H1 (cell line): Measurements from ENCODE around the gene OR6V1. TPM values are rescaled to one million over a fixed set of nuclear protein-coding genes. Genes with fewer than 3 reads are reported as not detected.

Source experiments
- CTCF ChIA-PET: fragments of 300-600 bp; sonication (Branson Sonifier 250); formaldehyde crosslinking; loops from one replicate; lab custom pipeline; 2021; ENCODE audit not compliant: partially characterized antibody; lab: Charles Lee
- POLR2A ChIA-PET: fragments of 300-600 bp; sonication (Branson Sonifier 250); formaldehyde crosslinking; loops from one replicate; lab custom pipeline; 2021; ENCODE audit warnings: inconsistent platforms; ENCODE audit not compliant: partially characterized antibody; lab: Charles Lee
- DNase-seq, 2 experiments: peaks; one replicate each; pipeline versions ENCODE4 v3.0.0 to v3.0.0-alpha.2; 2010 to 2022; ENCODE audit warnings: low spot score in 2 of 2, low read depth in 1 of 2, mixed read lengths in 1 of 2
- FAIRE-seq: peaks from 2 replicates; lab custom pipeline; 2011; peaks lifted over from hg19 to GRCh38; lab: Jason Lieb, UNC
- H2AFZ ChIP-seq: 2 replicates; pipeline ENCODE4 v1.8.1; 2012; ENCODE audit warnings: low read length, inconsistent platforms
- H2AK5ac ChIP-seq: 2 replicates; pipeline ENCODE4 v1.6.1; 2013; ENCODE audit warnings: low read depth, low read length
- H2BK120ac ChIP-seq: replicated peaks from 2 replicates; pipeline ENCODE3; 2013; ENCODE audit warnings: low read depth, low read length, inconsistent platforms
- H2BK12ac ChIP-seq: 2 replicates; pipeline ENCODE4 v1.6.1; 2013; ENCODE audit warnings: low read depth, low read length
- H2BK15ac ChIP-seq: 2 replicates; pipeline ENCODE4 v1.6.1; 2013; ENCODE audit warnings: low read length
- H2BK20ac ChIP-seq: 2 replicates; pipeline ENCODE4 v1.6.1; 2013; ENCODE audit warnings: low read length
- H2BK5ac ChIP-seq: 2 replicates; pipeline ENCODE4 v1.6.1; 2013; ENCODE audit warnings: low read depth, low read length
- H3K14ac ChIP-seq: 2 replicates; pipeline ENCODE4 v1.6.1; 2013; ENCODE audit warnings: inconsistent platforms; ENCODE audit not compliant: insufficient read length
- H3K18ac ChIP-seq: 2 replicates; pipeline ENCODE4 v1.6.1; 2013; ENCODE audit warnings: low read length; ENCODE audit errors: extremely low read depth
- H3K23ac ChIP-seq: 2 replicates; pipeline ENCODE4 v1.6.1; 2013; ENCODE audit warnings: inconsistent platforms; ENCODE audit not compliant: insufficient read length
- H3K23me2 ChIP-seq: 2 replicates; pipeline ENCODE4 v1.6.1; 2013; ENCODE audit warnings: low read depth, low read length
- H3K27ac ChIP-seq: 2 replicates; pipeline ENCODE4 v1.6.1; 2011; ENCODE audit warnings: low read depth, low read length, inconsistent platforms
- H3K27me3 ChIP-seq, 4 experiments: replicated peaks in 1 of 4; 1 replicate in 1 of 4; 2 replicates in 3 of 4; pipeline versions ENCODE4 v1.6.1 to v1.8.1; 2011 to 2013; ENCODE audit warnings: low read length in 3 of 4, mild to moderate bottlenecking in 3 of 4, inconsistent platforms in 2 of 4, mixed read lengths in 2 of 4, moderate library complexity in 1 of 4; ENCODE audit not compliant: control insufficient read depth in 3 of 4, insufficient read depth in 3 of 4; ENCODE audit errors: extremely low read depth in 1 of 4
- H3K36me3 ChIP-seq, 4 experiments: 2 replicates each; pipeline versions ENCODE4 v1.6.1 to v1.8.1; 2011 to 2013; ENCODE audit warnings: mild to moderate bottlenecking in 4 of 4, low read length in 3 of 4, moderate library complexity in 2 of 4, control low read depth in 1 of 4, inconsistent platforms in 1 of 4; ENCODE audit not compliant: insufficient read depth in 4 of 4, control insufficient read depth in 2 of 4
- H3K4ac ChIP-seq: replicated peaks from 2 replicates; pipeline ENCODE3; 2013; ENCODE audit warnings: low read length, low read depth, mixed read lengths, inconsistent platforms; ENCODE audit not compliant: insufficient read length
- H3K4me1 ChIP-seq, 4 experiments: replicated peaks in 1 of 4; 1 replicate in 1 of 4; 2 replicates in 3 of 4; pipeline versions ENCODE4 v1.6.1 to v1.8.1; 2011 to 2013; ENCODE audit warnings: low read length in 3 of 4, inconsistent platforms in 2 of 4, mixed read lengths in 1 of 4; ENCODE audit not compliant: insufficient read depth in 4 of 4, control insufficient read depth in 3 of 4
- H3K4me2 ChIP-seq, 2 experiments: 2 replicates each; pipeline versions ENCODE4 v1.6.1 to v1.8.1; 2011 to 2013; ENCODE audit warnings: low read depth in 2 of 2, low read length in 2 of 2, control low read depth in 1 of 2, inconsistent platforms in 1 of 2, mild to moderate bottlenecking in 1 of 2; ENCODE audit not compliant: insufficient read depth in 1 of 2
- H3K4me3 ChIP-seq, 4 experiments: fragments of 200-600, 300-600 bp in 1 of 4; sonication (generic), shearing (Covaris generic), sonication (Bioruptor Twin) in 1 of 4; 2 replicates each; pipeline versions ENCODE4 v1.5.1 to v1.8.1; 2011 to 2016; ENCODE audit warnings: low read length in 4 of 4, low read depth in 3 of 4, control low read depth in 2 of 4, inconsistent platforms in 2 of 4, mild to moderate bottlenecking in 2 of 4, mixed read lengths in 1 of 4, moderate library complexity in 1 of 4; ENCODE audit not compliant: insufficient read depth in 2 of 4; ENCODE audit errors: extremely low read depth in 1 of 4
- H3K56ac ChIP-seq: replicated peaks from 2 replicates; pipeline ENCODE3; 2013; ENCODE audit warnings: low read depth, mild to moderate bottlenecking, mixed read lengths, low read length, inconsistent platforms; ENCODE audit not compliant: insufficient read length
- H3K79me1 ChIP-seq: 2 replicates; pipeline ENCODE4 v1.6.1; 2013; ENCODE audit warnings: low read depth, low read length, control low read depth
- H3K79me2 ChIP-seq, 2 experiments: 2 replicates each; pipeline versions ENCODE4 v1.6.1 to v1.8.1; 2012 to 2013; ENCODE audit warnings: low read length in 2 of 2, mild to moderate bottlenecking in 2 of 2, inconsistent platforms in 1 of 2; ENCODE audit not compliant: insufficient read depth in 2 of 2, control insufficient read depth in 1 of 2
- H3K9ac ChIP-seq, 4 experiments: replicated peaks in 1 of 4; 1 replicate in 1 of 4; 2 replicates in 3 of 4; pipeline versions ENCODE4 v1.6.1 to v1.8.1; 2011 to 2013; ENCODE audit warnings: low read depth in 3 of 4, low read length in 3 of 4, control low read depth in 2 of 4, mild to moderate bottlenecking in 2 of 4, moderate library complexity in 2 of 4, inconsistent platforms in 1 of 4; ENCODE audit errors: extremely low read depth in 1 of 4
- H3K9me3 ChIP-seq, 2 experiments: 2 replicates each; pipeline versions ENCODE4 v1.6.1 to v1.8.1; 2012 to 2013; ENCODE audit warnings: mild to moderate bottlenecking in 2 of 2, moderate library complexity in 2 of 2, control low read depth in 1 of 2, inconsistent platforms in 1 of 2, low read depth in 1 of 2, low read length in 1 of 2, mixed read lengths in 1 of 2; ENCODE audit not compliant: insufficient read depth in 2 of 2
- H4K20me1 ChIP-seq, 2 experiments: replicated peaks in 1 of 2; 2 replicates each; pipeline versions ENCODE3 to v1.8.1; 2011 to 2013; ENCODE audit warnings: inconsistent platforms in 2 of 2, low read length in 2 of 2, mild to moderate bottlenecking in 1 of 2; ENCODE audit not compliant: insufficient read depth in 2 of 2, control insufficient read depth in 1 of 2
- H4K5ac ChIP-seq: 2 replicates; pipeline ENCODE4 v1.6.1; 2013; ENCODE audit warnings: low read length, low read depth, mixed read lengths, inconsistent platforms; ENCODE audit not compliant: insufficient read length
- H4K8ac ChIP-seq: 2 replicates; pipeline ENCODE4 v1.8.0; 2013; ENCODE audit warnings: mild to moderate bottlenecking, moderate library complexity, low read length, inconsistent platforms; ENCODE audit not compliant: insufficient read depth; ENCODE audit errors: extremely low read depth
- H4K91ac ChIP-seq: replicated peaks from 2 replicates; pipeline ENCODE3; 2013; ENCODE audit warnings: low read length, mixed read lengths, inconsistent platforms; ENCODE audit not compliant: insufficient read length
- BRCA1 ChIP-seq: IDR thresholded peaks from 2 replicates; pipeline ENCODE4 v1.6.1; 2012; ENCODE audit warnings: low read depth, low read length, improper control_type of control experiment
- CBX8 ChIP-seq: fragments of 300-800, 300-1000 bp; sonication (generic); IDR thresholded peaks from 2 replicates; pipeline ENCODE4 v1.7.1; 2016; ENCODE audit warnings: low read depth, low read length, borderline replicate concordance
- CHD1 ChIP-seq: IDR thresholded peaks from 2 replicates; pipeline ENCODE4 v1.6.1; 2012; ENCODE audit warnings: low read depth, low read length, improper control_type of control experiment
- GTF2F1 ChIP-seq: IDR thresholded peaks from 2 replicates; pipeline ENCODE4 v1.6.1; 2012; ENCODE audit warnings: low read depth, low read length, improper control_type of control experiment, borderline replicate concordance
- HDAC6 ChIP-seq: IDR thresholded peaks from one replicate; pipeline ENCODE4 v1.7.1; 2012; ENCODE audit warnings: low read depth, mild to moderate bottlenecking, inconsistent platforms, low read length, moderate library complexity
- KDM5A ChIP-seq: fragments of 200-600 bp; IDR thresholded peaks from 2 replicates; pipeline ENCODE4 v1.7.1; 2012; ENCODE audit warnings: mild to moderate bottlenecking, low read length, inconsistent platforms, mixed read lengths
- NANOG ChIP-seq: IDR thresholded peaks from 2 replicates; pipeline ENCODE4 v1.6.1; 2011; ENCODE audit warnings: low read length, low read depth, mild to moderate bottlenecking, inconsistent platforms; ENCODE audit not compliant: insufficient read depth, poor library complexity, severe bottlenecking
- RFX5 ChIP-seq: IDR thresholded peaks from 2 replicates; pipeline ENCODE4 v1.6.1; 2011; ENCODE audit warnings: low read depth, low read length, improper control_type of control experiment, borderline replicate concordance
- RXRA ChIP-seq: IDR thresholded peaks from 2 replicates; pipeline ENCODE4 v1.6.1; 2011; ENCODE audit warnings: low read depth, mild to moderate bottlenecking, low read length, moderate library complexity; ENCODE audit not compliant: insufficient read depth
- SIX5 ChIP-seq: IDR thresholded peaks from 2 replicates; pipeline ENCODE4 v1.6.1; 2011; ENCODE audit warnings: mild to moderate bottlenecking, low read depth, low read length
- TAF1 ChIP-seq: IDR thresholded peaks from 2 replicates; pipeline ENCODE4 v1.6.1; 2011; ENCODE audit warnings: mild to moderate bottlenecking, low read depth, low read length
- polyA plus RNA-seq, 7 experiments: library from polyadenylated mRNA; depleted of rRNA in 3 of 7; stranded (reverse) in 5 of 7; unstranded in 2 of 7; fragments of >200 nt in 5 of 7; fragments of 200-250 nt in 2 of 7; gene quantifications; 1 replicate in 5 of 7; 2 replicates in 1 of 7; 4 replicates in 1 of 7; pipeline versions ENCODE4 v1.2.1 to v1.2.3, GENCODE V29; 2011 to 2013; ENCODE audit warnings: missing spikeins in 2 of 7, mixed read lengths in 2 of 7
- total RNA-seq: library from RNA; stranded (reverse); fragmentation: NEBNext Ultra II Directional; extraction: Animal tissue kit (Norgen Biotek cat#: 25700); gene quantifications from 2 replicates; pipeline ENCODE4 v1.2.1, GENCODE V29; 2021
- TF ChIP-seq, protein P1 (sequence below): IDR thresholded peaks from 2 replicates; pipeline ENCODE4 v1.6.1; 2012; ENCODE audit warnings: inconsistent platforms

The OR6V1 gene
- total and polyA plus RNA-seq, 2 of the 8 experiments (the other 6 are each of a cell fraction or from before 2014, with no cell fraction given), result not detected

DNA sequence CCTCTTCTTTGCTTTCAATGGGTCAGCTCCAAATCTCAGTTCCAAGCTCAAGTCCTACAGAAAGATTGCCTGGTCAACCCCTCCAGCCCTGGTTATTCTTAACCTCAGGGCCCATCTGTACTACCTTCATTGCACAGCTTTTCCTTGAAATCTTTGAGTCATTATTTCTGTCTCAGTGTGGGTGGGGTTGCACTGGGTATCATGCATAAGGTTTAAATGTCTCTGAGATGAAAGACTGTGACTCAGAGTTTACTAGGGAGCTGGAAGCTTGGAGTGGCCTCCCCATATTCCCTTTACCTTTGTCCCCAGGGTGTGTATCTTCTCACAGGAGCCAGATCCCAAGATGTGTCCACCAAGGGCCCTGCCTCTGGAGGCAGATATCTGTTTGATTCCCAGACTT, 3.3 kb upstream of the OR6V1 start:
- H3K27me3 ChIP-seq, result no peaks in the 10 kb centered on the region
- H2BK15ac ChIP-seq, result no peak overlapping the region
- no peaks in the 10 kb centered on the region for H4K20me1 ChIP-seq
- H2BK20ac ChIP-seq, result no peak overlapping the region
- no peak overlapping the region for H3K56ac ChIP-seq
- no peak overlapping the region for H2BK12ac ChIP-seq
- ChIA-PET CTCF (interaction anchor here (0.6 to 3.0 kb wide), 3 partner anchors 18 to 166 kb away, joined by 3 to 13 read pairs (median 3); no protein-coding TSS in a partner anchor), POLR2A (no interaction called here)
- no peak for DNase-seq
- H3K18ac ChIP-seq, result no peak overlapping the region
- no peaks in the 10 kb centered on the region for H3K36me3 ChIP-seq
- H3K14ac ChIP-seq, result no peak overlapping the region
- no peaks in the 10 kb centered on the region for H3K79me2 ChIP-seq
- H3K4me3 ChIP-seq, result no peak overlapping the region
- H2AFZ ChIP-seq, result no peak overlapping the region
- no peak overlapping the region for H3K23ac ChIP-seq
- no peaks in the 10 kb centered on the region for H3K9me3 ChIP-seq
- H2AK5ac ChIP-seq, result no peak overlapping the region
- no peak overlapping the region for H2BK120ac ChIP-seq
- H3K23me2 ChIP-seq, result no peaks in the 10 kb centered on the region
- no peak overlapping the region for H3K4ac ChIP-seq
- no peak overlapping the region for H4K8ac ChIP-seq
- H3K9ac ChIP-seq, result no peak overlapping the region
- no peak for FAIRE-seq
- H3K4me1 ChIP-seq, result no peaks in the 10 kb centered on the region
- no peaks in the 10 kb centered on the region for H3K79me1 ChIP-seq
- H2BK5ac ChIP-seq, result no peak overlapping the region
- H4K5ac ChIP-seq, result no peak overlapping the region
- H3K27ac ChIP-seq, result no peak overlapping the region
- H4K91ac ChIP-seq, result no peak overlapping the region
- H3K4me2 ChIP-seq, result no peak overlapping the region
- TF ChIP-seq RFX5 (no peak), CBX8 (no peak), CHD1 (no peak), RXRA (no peak), HDAC6 (no peak), KDM5A (no peak), SIX5 (no peak), BRCA1 (no peak), TAF1 (no peak), NANOG (no peak), GTF2F1 (no peak)
- TF ChIP-seq, protein P1, sequence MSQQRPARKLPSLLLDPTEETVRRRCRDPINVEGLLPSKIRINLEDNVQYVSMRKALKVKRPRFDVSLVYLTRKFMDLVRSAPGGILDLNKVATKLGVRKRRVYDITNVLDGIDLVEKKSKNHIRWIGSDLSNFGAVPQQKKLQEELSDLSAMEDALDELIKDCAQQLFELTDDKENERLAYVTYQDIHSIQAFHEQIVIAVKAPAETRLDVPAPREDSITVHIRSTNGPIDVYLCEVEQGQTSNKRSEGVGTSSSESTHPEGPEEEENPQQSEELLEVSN, result no peak
